Karpas-422 (cell line): ENCODE data around the gene NVL. TPM values are rescaled to one million over a fixed set of nuclear protein-coding genes. Genes with fewer than 3 reads are reported as not detected.
A peak's percentile ranks its signal among the peaks of the same experiment; 100 is the strongest.
"Not testable (repeated sequence)": the region's sequence is repeated elsewhere in the genome, so short reads cannot be mapped to it uniquely, and the experiment has no call there.

ENCODE experiments used
- DNase-seq: peaks from one replicate; pipeline ENCODE4 v3.0.0-alpha.2; 2015
- H2AFZ ChIP-seq: fragments of 200-600 bp; sonication (generic); 2 replicates; pipeline ENCODE4 v1.6.1; 2014; ENCODE audit warnings: antibody characterized with exemption, low read length, mixed read lengths
- H3K27ac ChIP-seq: fragments of 200-600 bp; sonication (generic); 2 replicates; pipeline ENCODE4 v1.5.1; 2014; ENCODE audit warnings: mild to moderate bottlenecking, low read length, moderate library complexity
- H3K27me3 ChIP-seq: fragments of 200-600 bp; sonication (generic); 2 replicates; pipeline ENCODE4 v1.6.1; 2014; ENCODE audit warnings: low read length, mixed read lengths
- H3K36me3 ChIP-seq: fragments of 200-600 bp; sonication (generic); 2 replicates; pipeline ENCODE4 v1.6.1; 2014; ENCODE audit warnings: low read length, mixed read lengths; ENCODE audit not compliant: insufficient read depth
- H3K4me1 ChIP-seq: fragments of 200-600 bp; sonication (generic); 2 replicates; pipeline ENCODE4 v1.6.1; 2014; ENCODE audit warnings: mild to moderate bottlenecking, low read length, mixed read lengths
- H3K4me2 ChIP-seq: fragments of 200-600 bp; sonication (generic); 2 replicates; pipeline ENCODE4 v1.6.1; 2014; ENCODE audit warnings: low read length, low read depth, mild to moderate bottlenecking; ENCODE audit not compliant: poor library complexity, severe bottlenecking
- H3K4me3 ChIP-seq: fragments of 200-600 bp; sonication (generic); 2 replicates; pipeline ENCODE4 v1.5.1; 2014; ENCODE audit warnings: mild to moderate bottlenecking, antibody characterized with exemption, low read length, mixed read lengths
- H3K79me2 ChIP-seq: fragments of 200-600 bp; sonication (generic); 2 replicates; pipeline ENCODE4 v1.6.1; 2014; ENCODE audit warnings: mild to moderate bottlenecking, low read length, mixed read lengths
- H3K9ac ChIP-seq: fragments of 200-600 bp; sonication (generic); 2 replicates; pipeline ENCODE4 v1.6.0; 2014; ENCODE audit warnings: low read length
- H3K9me2 ChIP-seq: fragments of 200-600 bp; sonication (generic), shearing (Covaris generic); replicated peaks from 2 replicates; pipeline ENCODE4 v1.6.0; 2014; ENCODE audit warnings: mild to moderate bottlenecking, low read length, moderate library complexity; ENCODE audit not compliant: insufficient read depth
- H3K9me3 ChIP-seq: fragments of 300-700, 200-600 bp; sonication (generic); 2 replicates; pipeline ENCODE4 v1.6.1; 2014; ENCODE audit warnings: low read length, mixed read lengths
- H4K20me1 ChIP-seq: fragments of 200-600 bp; sonication (generic); 2 replicates; pipeline ENCODE4 v1.6.1; 2014; ENCODE audit warnings: mild to moderate bottlenecking, antibody characterized with exemption, low read length, low read depth; ENCODE audit not compliant: insufficient read depth
- total RNA-seq: library from RNA; depleted of rRNA; stranded (reverse); fragments of >200 nt; shearing (Covaris generic); gene quantifications from 2 replicates; pipeline ENCODE4 v1.2.3, GENCODE V29; 2014; ENCODE audit warnings: low replicate concordance

Gene NVL
- total RNA-seq, 1 experiment from 2014 or later, result 27.1 TPM

DNA sequence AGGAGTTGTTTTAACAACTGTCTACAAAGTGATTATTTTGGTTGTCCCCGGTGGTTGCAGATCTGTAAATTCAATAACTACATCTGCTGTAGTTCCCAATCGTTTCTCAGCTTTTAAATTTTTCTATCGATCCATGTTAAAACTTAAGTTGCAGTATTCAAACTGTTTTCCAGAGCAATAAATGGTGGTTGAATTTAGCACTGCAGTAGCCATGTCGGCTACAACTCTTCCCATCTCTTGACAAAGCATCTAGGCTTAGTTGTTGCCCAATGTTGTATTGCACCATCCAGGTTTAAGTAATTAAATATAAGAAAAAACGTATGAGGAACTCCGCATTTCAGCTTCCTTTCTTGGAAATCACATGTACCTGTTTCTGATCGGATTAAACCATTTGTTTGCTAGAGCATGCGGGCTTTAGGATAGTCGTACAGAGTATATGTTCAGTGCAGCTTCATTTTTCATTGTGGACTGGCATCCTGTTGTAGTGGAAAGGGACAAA lies 27.7 kb upstream of the NVL start:
- peaks cover 18% of the 10 kb centered on the region for H3K4me1 ChIP-seq
- 0 out of 2 replicates have a peak overlapping the region, but pooled peaks have one; percentile 0 for H2AFZ ChIP-seq
- peaks cover 59% of the 10 kb centered on the region for H3K79me2 ChIP-seq
- peak overlapping the region; percentile 79 for H3K4me3 ChIP-seq
- no peaks in the 10 kb centered on the region for H4K20me1 ChIP-seq
- H3K27me3 ChIP-seq, result no peaks in the 10 kb centered on the region
- DNase-seq, result peak; percentile 63
- 0 out of 2 replicates have a peak overlapping the region, but pooled peaks have one; percentile 2 for H3K27ac ChIP-seq
- no peaks in the 10 kb centered on the region for H3K9me3 ChIP-seq
- H3K9ac ChIP-seq, result peak overlapping the region; percentile 93
- peak overlapping the region; percentile 94 for H3K4me2 ChIP-seq
- no peaks in the 10 kb centered on the region for H3K9me2 ChIP-seq
- H3K36me3 ChIP-seq, result peaks cover 8% of the 10 kb centered on the region; the same call in 1 of the 2 replicates

DNA sequence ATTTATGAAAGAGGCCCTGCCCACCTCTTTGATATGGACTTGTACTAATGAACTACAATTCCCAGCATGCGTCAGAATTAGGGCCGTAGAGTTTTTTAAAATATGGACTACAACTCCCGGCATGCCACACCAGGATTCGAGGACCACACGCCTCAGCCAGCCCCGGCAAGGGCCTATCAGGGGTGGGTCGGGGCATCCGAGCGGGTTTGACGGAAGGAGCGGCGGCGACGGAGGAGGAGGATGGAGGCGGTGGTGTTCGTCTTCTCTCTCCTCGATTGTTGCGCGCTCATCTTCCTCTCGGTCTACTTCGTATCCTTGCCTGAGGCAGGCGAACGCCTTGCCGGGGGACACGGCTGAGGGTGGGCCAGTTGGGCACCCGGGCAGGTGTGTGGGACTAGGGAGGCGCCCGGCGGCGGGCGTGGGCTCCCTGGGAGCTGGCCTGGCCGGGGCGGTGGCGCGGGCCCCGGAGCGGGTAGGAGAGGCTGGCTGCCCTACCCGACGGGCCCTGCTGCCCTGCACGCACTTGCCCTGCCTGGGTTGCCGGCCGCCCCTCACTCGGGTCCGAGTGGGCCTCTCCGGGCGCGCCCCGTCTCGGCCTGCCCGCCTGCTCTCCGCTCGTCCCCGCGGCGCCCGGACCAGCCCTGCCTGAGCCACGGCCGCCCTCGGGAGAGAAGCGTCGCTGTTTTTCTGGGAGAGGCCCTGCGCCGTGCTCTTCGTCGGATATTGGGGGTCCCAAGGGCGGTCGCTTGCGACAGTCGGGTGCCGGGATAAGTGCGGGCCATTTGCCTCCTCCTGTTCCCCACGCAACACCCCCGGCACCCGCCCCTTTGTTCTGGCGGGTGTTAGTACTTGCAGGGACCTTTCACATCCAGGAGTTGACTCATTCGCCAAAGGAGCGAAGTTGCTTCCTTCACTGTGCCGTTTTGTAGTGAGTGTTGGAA lies 27.0 kb upstream of the NVL start, which contains the start of gene CNIH4:
TSS of gene CNIH4 (plus strand) at position 195 of the 941 bp plus-strand sequence. CDS start at position 241, 46 bp downstream.
- Histone ChIP-seq H3K27me3 (no peaks in the 10 kb centered on the region), H2AFZ (0 out of 2 replicates have a peak within 1 kb of the TSS, but pooled peaks have one; percentile 0), H3K9me2 (no peaks in the 10 kb centered on the region), H3K36me3 (peaks cover 8% of the 10 kb centered on the region; the same call in 1 of the 2 replicates), H3K9ac (peak within 1 kb of the TSS; percentile 93), H3K9me3 (no peaks in the 10 kb centered on the region), H3K79me2 (peaks cover 53% of the 10 kb centered on the region), H3K4me3 (peak within 1 kb of the TSS; percentile 79), H3K4me2 (peak within 1 kb of the TSS; percentile 94), H4K20me1 (no peaks in the 10 kb centered on the region), H3K27ac (peak within 1 kb of the TSS; percentile 2; the same call in 1 of the 2 replicates), H3K4me1 (peaks cover 18% of the 10 kb centered on the region)
- peak; percentile 98 for DNase-seq

DNA sequence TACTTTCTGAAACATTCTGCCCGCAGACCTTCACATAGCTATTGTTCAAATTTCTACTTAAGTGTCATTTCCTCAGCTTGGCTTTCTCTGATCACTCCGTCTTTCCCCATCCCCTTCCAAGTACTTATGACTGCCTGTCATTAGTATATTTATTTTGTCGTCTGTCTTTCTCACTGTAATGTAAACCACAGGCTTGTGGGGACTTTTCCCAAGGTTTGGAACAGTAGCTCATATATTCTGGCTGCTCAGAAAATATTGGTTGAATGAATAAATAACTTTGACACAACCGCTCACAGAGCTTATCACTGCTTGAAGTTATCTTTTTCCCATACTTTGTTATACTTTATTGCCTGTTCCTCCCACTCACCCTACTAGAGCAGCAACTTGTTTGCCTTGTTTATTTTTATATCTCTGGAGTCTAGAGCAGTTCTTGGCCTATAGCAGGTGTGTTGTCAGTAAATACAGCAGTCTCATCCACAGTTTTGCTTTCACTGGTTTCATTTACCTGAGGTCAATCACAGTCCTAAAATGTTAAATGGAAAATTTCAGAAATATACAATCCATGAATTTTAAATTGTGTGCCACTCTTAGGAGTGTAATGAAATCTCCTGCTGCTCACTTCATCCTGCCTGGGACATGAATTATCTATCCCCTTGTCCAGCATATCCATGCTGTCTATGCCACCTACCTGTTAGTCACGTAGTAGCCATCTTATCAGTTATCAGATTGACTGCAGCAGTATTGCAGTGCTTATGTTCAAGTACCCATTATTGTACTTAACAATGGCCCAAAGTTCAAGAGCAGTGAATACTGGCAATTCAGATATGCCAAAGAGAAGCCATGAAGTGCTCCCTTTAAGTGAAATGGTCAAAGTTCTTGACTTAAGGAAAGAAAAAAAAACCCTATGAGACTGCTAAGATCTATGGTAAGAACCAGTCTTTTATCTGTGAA lies 24.3 kb upstream of the NVL start:
- H3K4me1 ChIP-seq, result peaks cover 18% of the 10 kb centered on the region
- no peaks in the 10 kb centered on the region for H3K27me3 ChIP-seq
- no peaks in the 10 kb centered on the region for H3K9me3 ChIP-seq
- no peaks in the 10 kb centered on the region for H3K36me3 ChIP-seq
- no peak overlapping the region for H3K4me2 ChIP-seq
- H2AFZ ChIP-seq, result peak overlapping the region; percentile 67; the same call in 1 of the 2 replicates
- no peak for DNase-seq
- peaks cover 26% of the 10 kb centered on the region for H3K79me2 ChIP-seq
- no peak overlapping the region for H3K27ac ChIP-seq
- H4K20me1 ChIP-seq, result no peaks in the 10 kb centered on the region
- H3K4me3 ChIP-seq, result no peak overlapping the region
- no peaks in the 10 kb centered on the region for H3K9me2 ChIP-seq
- H3K9ac ChIP-seq, result no peak overlapping the region

DNA sequence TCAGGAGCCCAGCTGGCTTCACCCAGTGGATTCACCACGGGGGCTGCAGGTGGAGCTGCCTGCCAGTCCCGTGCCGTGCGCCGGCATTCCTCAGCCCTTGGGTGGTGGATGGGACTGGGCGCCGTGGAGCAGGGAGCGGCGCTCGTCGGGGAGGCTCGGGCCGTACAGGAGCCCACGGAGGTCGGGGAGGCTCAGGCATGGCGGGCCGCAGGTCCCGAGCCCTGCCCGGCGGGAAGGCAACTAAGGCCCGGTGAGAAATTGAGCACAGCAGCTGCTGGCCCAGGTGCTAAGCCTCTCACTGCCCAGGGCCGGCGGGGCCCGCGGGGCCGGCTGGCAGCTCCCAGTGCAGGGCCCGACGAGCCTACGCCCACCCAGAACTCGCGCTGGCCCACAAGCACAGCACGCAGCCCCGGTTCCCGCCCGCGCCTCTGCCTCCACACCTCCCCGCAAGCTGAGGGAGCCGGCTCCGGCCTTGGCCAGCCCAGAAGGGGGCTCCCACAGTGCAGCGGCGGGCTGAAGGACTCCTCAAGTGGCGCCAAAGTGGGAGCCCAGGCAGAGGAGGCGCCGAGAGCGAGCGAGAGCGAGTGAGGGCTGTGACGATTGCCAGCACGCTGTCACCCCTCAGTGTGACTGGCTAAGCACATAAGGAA lies 22.6 kb upstream of the NVL start:
- not testable (repeated sequence) for H4K20me1 ChIP-seq, H2AFZ ChIP-seq, H3K4me3 ChIP-seq, H3K9me3 ChIP-seq, H3K4me1 ChIP-seq, H3K79me2 ChIP-seq, H3K27me3 ChIP-seq, H3K9me2 ChIP-seq, DNase-seq, H3K36me3 ChIP-seq, H3K27ac ChIP-seq, H3K9ac ChIP-seq, H3K4me2 ChIP-seq

DNA sequence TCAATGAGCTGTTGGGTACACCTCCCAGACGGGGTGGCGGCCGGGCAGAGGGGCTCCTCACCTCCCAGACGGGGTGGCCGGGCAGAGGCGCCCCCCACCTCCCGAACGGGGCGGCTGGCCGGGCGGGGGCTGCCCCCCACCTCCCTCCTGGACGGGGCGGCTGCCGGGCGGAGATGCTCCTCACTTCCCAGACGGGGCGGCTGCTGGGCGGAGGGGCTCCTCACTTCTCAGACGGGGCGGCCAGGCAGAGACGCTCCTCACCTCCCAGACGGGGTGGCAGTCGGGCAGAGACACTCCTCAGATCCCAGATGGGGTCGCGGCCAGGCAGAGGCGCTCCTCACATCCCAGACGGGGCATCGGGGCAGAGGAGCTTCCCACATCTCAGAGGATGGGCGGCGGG lies 19.7 kb upstream of the NVL start:
- H3K27me3 ChIP-seq, H3K27ac ChIP-seq, H3K36me3 ChIP-seq, H3K9me3 ChIP-seq, H3K4me3 ChIP-seq, H3K4me2 ChIP-seq, H3K9ac ChIP-seq, H3K9me2 ChIP-seq, H4K20me1 ChIP-seq, H3K4me1 ChIP-seq, DNase-seq, H2AFZ ChIP-seq, H3K79me2 ChIP-seq: not testable (repeated sequence)

DNA sequence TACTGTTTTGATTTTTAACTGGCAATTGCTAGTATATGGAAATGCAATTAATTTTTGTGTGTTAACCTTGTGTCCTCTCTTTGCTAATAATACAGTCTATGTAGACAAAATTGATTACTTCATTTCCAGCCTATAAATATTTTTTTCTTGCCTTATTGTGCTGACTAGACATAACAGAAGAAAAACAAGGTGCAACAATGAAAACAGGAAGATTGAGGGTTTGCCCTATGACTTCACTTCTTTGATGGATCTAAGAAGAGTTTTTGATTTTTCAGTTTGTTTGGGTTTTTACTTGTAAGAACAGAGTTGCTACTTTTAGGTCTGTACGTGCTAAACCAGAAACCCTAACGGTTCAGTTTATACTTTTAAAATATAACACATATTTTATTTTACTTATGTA lies 18.2 kb upstream of the NVL start:
- no peaks in the 10 kb centered on the region for H3K9me2 ChIP-seq
- no peak overlapping the region for H3K4me3 ChIP-seq
- no peaks in the 10 kb centered on the region; the same call in 1 of the 2 replicates for H3K27me3 ChIP-seq
- H4K20me1 ChIP-seq, result no peaks in the 10 kb centered on the region
- no peaks in the 10 kb centered on the region for H3K79me2 ChIP-seq
- no peak overlapping the region for H3K9ac ChIP-seq
- H3K4me2 ChIP-seq, result no peak overlapping the region
- peaks cover 5% of the 10 kb centered on the region; the same call in 1 of the 2 replicates for H3K9me3 ChIP-seq
- DNase-seq, result no peak
- H2AFZ ChIP-seq, result no peak overlapping the region
- H3K36me3 ChIP-seq, result no peaks in the 10 kb centered on the region
- no peak overlapping the region for H3K27ac ChIP-seq
- no peaks in the 10 kb centered on the region for H3K4me1 ChIP-seq

DNA sequence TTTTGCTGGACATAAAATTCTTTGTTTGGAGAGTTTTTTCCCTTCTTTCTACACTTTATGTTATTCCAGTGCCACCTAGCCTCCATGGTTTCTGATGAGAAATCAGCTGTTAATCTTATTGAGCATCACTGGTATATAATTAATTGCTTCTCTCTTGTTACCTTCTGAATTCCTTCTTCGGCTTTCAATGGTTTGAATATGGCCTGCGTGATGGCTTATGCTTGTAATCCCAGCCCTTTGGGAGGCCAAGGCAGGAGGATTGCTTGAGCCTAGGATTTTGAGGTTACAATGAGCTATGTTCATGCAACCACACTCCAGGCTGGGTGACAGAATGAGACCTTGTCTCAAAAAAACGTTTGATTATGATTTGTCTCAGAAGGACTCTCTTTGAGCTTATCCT lies 13.7 kb upstream of the NVL start:
- Histone ChIP-seq H3K4me3 (no peak overlapping the region), H3K9me3 (peaks cover 6% of the 10 kb centered on the region; the same call in 1 of the 2 replicates), H3K4me1 (peaks cover 6% of the 10 kb centered on the region; the same call in 1 of the 2 replicates), H2AFZ (no peak overlapping the region), H4K20me1 (no peaks in the 10 kb centered on the region), H3K27me3 (no peaks in the 10 kb centered on the region; the same call in 1 of the 2 replicates), H3K36me3 (no peaks in the 10 kb centered on the region), H3K9me2 (no peaks in the 10 kb centered on the region), H3K9ac (no peak overlapping the region), H3K4me2 (no peak overlapping the region), H3K27ac (no peak overlapping the region), H3K79me2 (no peaks in the 10 kb centered on the region)
- no peak for DNase-seq
